ENCODE results near the gene MAP1LC3C. TPM values are rescaled to one million over a fixed set of nuclear protein-coding genes. Genes with fewer than 3 reads are reported as not detected.

Gene MAP1LC3C
- total RNA-seq, 1 experiment from 2014 or later, result not detected

- Histone ChIP-seq H3K4me1 (ENCODE audit: insufficient read depth, low read length, poor library complexity, severe bottlenecking) (no peaks in the 10 kb centered on the region), H3K27ac (ENCODE audit: low read depth, low read length, poor library complexity, severe bottlenecking) (no peak overlapping the region), H3K36me3 (ENCODE audit: insufficient read depth, low read length, poor library complexity, severe bottlenecking) (no peaks in the 10 kb centered on the region), H3K4me3 (ENCODE audit: low read depth, low read length, poor library complexity, severe bottlenecking) (no peak overlapping the region), H3K27me3 (replicated peaks; ENCODE audit: insufficient read depth, low read depth, low read length, poor library complexity) (no peaks in the 10 kb centered on the region), H3K9me3 (ENCODE audit: low read depth, low read length, poor library complexity, severe bottlenecking) (no peaks in the 10 kb centered on the region)
- TF ChIP-seq CTCF (conservative IDR thresholded peaks at IDR 0.05; ENCODE audit: low read depth, low read length), result no peak
- TF ChIP-seq EZH2 (IDR thresholded peaks at IDR 0.05; ENCODE audit: borderline replicate concordance, low read depth, low read length, poor library complexity, severe bottlenecking), result no peak
- BruUV-seq (replicated peaks), result no TSS peak
- CTCF ChIA-PET, result interaction anchor here (0.7 kb wide), 1 partner anchor 77 kb away, joined by 6 read pairs; no protein-coding TSS in a partner anchor
- intact Hi-C loops (cut with micrococcal nuclease; ENCODE audit: unreplicated experiment), result no loop called here
- no peak for DNase-seq (ENCODE audit: low spot score)
- POLR2A ChIA-PET (ENCODE audit: low non-redundant PET), result no interaction called here
Observed at GRCh38 chr1:241997401-241997998, 1.4 kb downstream of the MAP1LC3C start.

- TF ChIP-seq CTCF (conservative IDR thresholded peaks at IDR 0.05; ENCODE audit: low read depth, low read length) (no peak), EZH2 (IDR thresholded peaks at IDR 0.05; ENCODE audit: borderline replicate concordance, low read depth, low read length, poor library complexity, severe bottlenecking) (no peak)
- H3K4me1 ChIP-seq (ENCODE audit: insufficient read depth, low read length, poor library complexity, severe bottlenecking), result no peaks in the 10 kb centered on the region
- BruUV-seq (replicated peaks), result no TSS peak
- intact Hi-C loops (cut with micrococcal nuclease; ENCODE audit: unreplicated experiment), result no loop called here
- H3K4me3 ChIP-seq (ENCODE audit: low read depth, low read length, poor library complexity, severe bottlenecking), result no peak overlapping the region
- ChIA-PET CTCF (no interaction called here), POLR2A (ENCODE audit: low non-redundant PET) (no interaction called here)
- no peaks in the 10 kb centered on the region for H3K9me3 ChIP-seq (ENCODE audit: low read depth, low read length, poor library complexity, severe bottlenecking)
- no peaks in the 10 kb centered on the region for H3K36me3 ChIP-seq (ENCODE audit: insufficient read depth, low read length, poor library complexity, severe bottlenecking)
- no peak overlapping the region for H3K27ac ChIP-seq (ENCODE audit: low read depth, low read length, poor library complexity, severe bottlenecking)
- no peak for DNase-seq (ENCODE audit: low spot score)
- no peaks in the 10 kb centered on the region for H3K27me3 ChIP-seq (replicated peaks; ENCODE audit: insufficient read depth, low read depth, low read length, poor library complexity)
Observed at GRCh38 chr1:241994171-241994570, 4.7 kb downstream of the MAP1LC3C start.

- no peak overlapping the region for H3K27ac ChIP-seq (ENCODE audit: low read depth, low read length, poor library complexity, severe bottlenecking)
- TF ChIP-seq CTCF (conservative IDR thresholded peaks at IDR 0.05; ENCODE audit: low read depth, low read length), result no peak
- TF ChIP-seq EZH2 (IDR thresholded peaks at IDR 0.05; ENCODE audit: borderline replicate concordance, low read depth, low read length, poor library complexity, severe bottlenecking), result no peak
- intact Hi-C loops (cut with micrococcal nuclease; ENCODE audit: unreplicated experiment), result no loop called here
- H3K9me3 ChIP-seq (ENCODE audit: low read depth, low read length, poor library complexity, severe bottlenecking), result no peaks in the 10 kb centered on the region
- no TSS peak for BruUV-seq (replicated peaks)
- H3K4me1 ChIP-seq (ENCODE audit: insufficient read depth, low read length, poor library complexity, severe bottlenecking), result no peaks in the 10 kb centered on the region
- H3K4me3 ChIP-seq (ENCODE audit: low read depth, low read length, poor library complexity, severe bottlenecking), result no peak overlapping the region
- peak; percentile 3 for DNase-seq (ENCODE audit: low spot score)
- no peaks in the 10 kb centered on the region for H3K27me3 ChIP-seq (replicated peaks; ENCODE audit: insufficient read depth, low read depth, low read length, poor library complexity)
- no peaks in the 10 kb centered on the region for H3K36me3 ChIP-seq (ENCODE audit: insufficient read depth, low read length, poor library complexity, severe bottlenecking)
- ChIA-PET POLR2A (ENCODE audit: low non-redundant PET) (no interaction called here), CTCF (no interaction called here)
Observed at GRCh38 chr1:241992734-241993133, 6.2 kb downstream of the MAP1LC3C start.

Data from A673 (cell line).